ENCODE data around the gene PGF.

PGF gene

GRCh38 chr14:74892745-74893144 is 62.7 kb downstream of the PGF start:
- DNase-seq, result no peak

GRCh38 chr14:74891870-74892269 is 63.5 kb downstream of the PGF start:
- DNase-seq, result no peak

Data from NCI-H1930 (cell line).